Peyer's patch (tissue), 4 donors: Measurements from ENCODE around the gene ARHGEF19.

Experiments used
- CTCF ChIP-seq, 6 experiments: fragments of 450-650 bp in 4 of 6; fragments of 200-600 bp in 2 of 6; sonication (generic) in 1 of 6; IDR thresholded peaks; one replicate each; pipeline ENCODE4 v1.5.1; 2017 to 2019; ENCODE audit warnings: antibody characterized with exemption in 6 of 6, mild to moderate bottlenecking in 3 of 6, moderate library complexity in 1 of 6
- POLR2A ChIP-seq, 2 donors: fragments of 450-650 bp; IDR thresholded peaks; one replicate each; pipeline ENCODE4 v1.5.1; 2017; ENCODE audit warnings: antibody characterized with exemption in 2 of 2, mild to moderate bottlenecking in 2 of 2, moderate library complexity in 2 of 2

- no peak for TF ChIP-seq CTCF (IDR thresholded peaks at IDR 0.05)
- TF ChIP-seq POLR2A (IDR thresholded peaks at IDR 0.05) = no peak
Measured at GRCh38 chr1:16209847-16210407, 2.5 kb downstream of the ARHGEF19 start.
